HEK293 (cell line): ENCODE measurements around the gene ZSWIM6.

Experiments used
- CTCF ChIA-PET: fragments of 350-600 bp; formaldehyde crosslinking; extraction: SDS; loops from one replicate; lab custom pipeline; 2021; ENCODE audit warnings: antibody characterized with exemption; lab: Yijun Ruan, JAX
- POLR2A ChIA-PET: fragments of 300-600 bp; formaldehyde crosslinking; extraction: SDS; loops from one replicate; lab custom pipeline; 2020; ENCODE audit warnings: antibody characterized with exemption, inconsistent platforms; lab: Yijun Ruan, JAX
- H3K27ac ChIP-seq: fragments of 200-500 bp; sonication (Bioruptor generic); 2 replicates; pipeline ENCODE4 v1.5.1; 2014; ENCODE audit warnings: low read depth, low read length, control low read depth, inconsistent platforms; ENCODE audit errors: extremely low read depth
- H3K36me3 ChIP-seq, 2 experiments: fragments of 200-500 bp in 1 of 2; sonication (Bioruptor generic) in 1 of 2; 1 replicate in 1 of 2; 2 replicates in 1 of 2; pipeline ENCODE4 v1.5.1; 2014 to 2017; ENCODE audit warnings: inconsistent platforms in 2 of 2, low read length in 2 of 2; ENCODE audit not compliant: control insufficient read depth in 2 of 2, insufficient read depth in 1 of 2
- H3K4me1 ChIP-seq: fragments of 200-500 bp; sonication (Bioruptor generic); 2 replicates; pipeline ENCODE4 v1.5.1; 2014; ENCODE audit warnings: mild to moderate bottlenecking, low read length, inconsistent platforms; ENCODE audit not compliant: control insufficient read depth, insufficient read depth
- H3K4me3 ChIP-seq: 2 replicates; pipeline ENCODE4 v1.5.1; 2011; ENCODE audit warnings: low read depth, mild to moderate bottlenecking, control low read depth, low read length, moderate library complexity
- H3K9me3 ChIP-seq: fragments of 200-500 bp; sonication (Bioruptor generic); 2 replicates; pipeline ENCODE4 v1.5.1; 2014; ENCODE audit warnings: low read depth, low read length, inconsistent platforms; ENCODE audit not compliant: control insufficient read depth, insufficient read depth
- BCL6B ChIP-seq: fragments of 450-650 bp; formaldehyde crosslinking; IDR thresholded peaks from 2 replicates; pipeline ENCODE4 v1.5.1; 2017; ENCODE audit warnings: missing biosample characterization, missing genetic modification characterization
- GLIS2 ChIP-seq: fragments of 450-650 bp; formaldehyde crosslinking; IDR thresholded peaks from 2 replicates; pipeline ENCODE4 v1.5.1; 2016; ENCODE audit warnings: missing biosample characterization, missing genetic modification characterization
- KLF10 ChIP-seq: fragments of 450-650 bp; IDR thresholded peaks from 2 replicates; pipeline ENCODE4 v1.5.1; 2018; ENCODE audit warnings: missing biosample characterization, mild to moderate bottlenecking, missing genetic modification characterization
- KLF7 ChIP-seq: fragments of 450-650 bp; formaldehyde crosslinking; IDR thresholded peaks from 2 replicates; pipeline ENCODE4 v1.5.1; 2016; ENCODE audit warnings: missing biosample characterization, missing genetic modification characterization, borderline replicate concordance
- PBX3 ChIP-seq: sonication (generic); formaldehyde crosslinking; IDR thresholded peaks from 2 replicates; pipeline ENCODE4 v1.8.1; 2022; ENCODE audit warnings: mild to moderate bottlenecking, moderate library complexity, missing genetic modification reagents
- PRDM1 ChIP-seq: fragments of 450-650 bp; formaldehyde crosslinking; IDR thresholded peaks from 2 replicates; pipeline ENCODE4; 2016; ENCODE audit warnings: missing biosample characterization, missing genetic modification characterization
- PRDM6 ChIP-seq: fragments of 450-650 bp; formaldehyde crosslinking; IDR thresholded peaks from 2 replicates; pipeline ENCODE4 v1.5.1; 2017; ENCODE audit warnings: missing biosample characterization, missing genetic modification characterization
- YY2 ChIP-seq: fragments of 450-650 bp; formaldehyde crosslinking; IDR thresholded peaks from 2 replicates; pipeline ENCODE4 v1.5.1; 2016; ENCODE audit warnings: missing biosample characterization, missing genetic modification characterization
- ZBTB20 ChIP-seq: fragments of 450-650 bp; formaldehyde crosslinking; IDR thresholded peaks from 2 replicates; pipeline ENCODE4 v1.5.1; 2016; ENCODE audit warnings: missing biosample characterization, missing genetic modification characterization
- ZBTB21 ChIP-seq: fragments of 450-650 bp; formaldehyde crosslinking; IDR thresholded peaks from 2 replicates; pipeline ENCODE4 v1.5.1; 2017; ENCODE audit warnings: missing biosample characterization, missing genetic modification characterization
- ZBTB6 ChIP-seq: fragments of 450-650 bp; formaldehyde crosslinking; IDR thresholded peaks from 2 replicates; pipeline ENCODE4 v1.5.1; 2017; ENCODE audit warnings: missing biosample characterization, missing genetic modification characterization
- ZBTB7A ChIP-seq: fragments of 450-650 bp; formaldehyde crosslinking; IDR thresholded peaks from 2 replicates; pipeline ENCODE4 v1.5.1; 2016; ENCODE audit warnings: low read depth, missing biosample characterization, missing genetic modification characterization
- ZNF571 ChIP-seq: fragments of 450-650 bp; formaldehyde crosslinking; IDR thresholded peaks from 2 replicates; pipeline ENCODE4 v1.5.0; 2017; ENCODE audit warnings: missing biosample characterization, missing genetic modification characterization
- ZNF629 ChIP-seq: fragments of 450-650 bp; formaldehyde crosslinking; IDR thresholded peaks from 2 replicates; pipeline ENCODE4 v1.5.1; 2017; ENCODE audit warnings: missing biosample characterization, missing genetic modification characterization

Gene ZSWIM6

GRCh38 chr5:61399679-61400078, 67.6 kb downstream of the ZSWIM6 start:
- ChIA-PET POLR2A (no interaction called here), CTCF (no interaction called here)
- Histone ChIP-seq H3K4me1 (peaks cover 35% of the 10 kb centered on the region), H3K9me3 (no peaks in the 10 kb centered on the region), H3K36me3 (no peaks in the 10 kb centered on the region), H3K4me3 (no peak overlapping the region), H3K27ac (no peak overlapping the region)
- TF ChIP-seq ZBTB7A (tag by site-specific recombination), result no peak
- no peak for TF ChIP-seq ZNF571 (tag by site-specific recombination)
- no peak for TF ChIP-seq YY2
- TF ChIP-seq GLIS2 (tag by site-specific recombination), result no peak
- TF ChIP-seq ZBTB21 (tag by site-specific recombination), result no peak
- no peak for TF ChIP-seq KLF7
- no peak for TF ChIP-seq KLF10 (tag by site-specific recombination)
- TF ChIP-seq ZNF629 (tag by site-specific recombination), result no peak

GRCh38 chr5:61401726-61402125, 69.7 kb downstream of the ZSWIM6 start:
- H3K9me3 ChIP-seq, result no peaks in the 10 kb centered on the region
- CTCF ChIA-PET, result no interaction called here
- TF ChIP-seq PBX3 (CRISPR knock-in tag), result no peak
- TF ChIP-seq PRDM1 (tag by site-specific recombination), result 0 out of 2 replicates have a peak, but pooled peaks have one; percentile 15
- TF ChIP-seq, all 188 proteins: peak for 1
- Histone ChIP-seq H3K4me3 (no peak overlapping the region), H3K4me1 (peaks cover 32% of the 10 kb centered on the region), H3K36me3 (no peaks in the 10 kb centered on the region), H3K27ac (no peak overlapping the region)
- POLR2A ChIA-PET, result no interaction called here

GRCh38 chr5:61402244-61402823, 70.3 kb downstream of the ZSWIM6 start:
- H3K36me3 ChIP-seq, result no peaks in the 10 kb centered on the region
- H3K27ac ChIP-seq, result no peak overlapping the region
- TF ChIP-seq ZBTB20 (tag by site-specific recombination) (no peak), PRDM6 (tag by site-specific recombination) (peak; percentile 80)
- TF ChIP-seq, all 188 proteins: peak for 1
- POLR2A ChIA-PET, result no interaction called here
- H3K9me3 ChIP-seq, result no peaks in the 10 kb centered on the region
- CTCF ChIA-PET, result no interaction called here
- peaks cover 28% of the 10 kb centered on the region for H3K4me1 ChIP-seq
- no peak overlapping the region for H3K4me3 ChIP-seq

- CTCF ChIA-PET, result interaction anchor here (0.6 kb wide), 1 partner anchor 351 kb away, joined by 3 read pairs; no protein-coding TSS in a partner anchor
- no peaks in the 10 kb centered on the region for H3K36me3 ChIP-seq
- H3K4me3 ChIP-seq, result no peak overlapping the region
- no peaks in the 10 kb centered on the region for H3K9me3 ChIP-seq
- POLR2A ChIA-PET, result interaction anchor here (0.7 to 1.8 kb wide), 2 partner anchors 47 to 72 kb away, joined by 4 to 5 read pairs; partner anchors contain the start of gene ZSWIM6
- H3K27ac ChIP-seq, result no peak overlapping the region
- H3K4me1 ChIP-seq, result peaks cover 34% of the 10 kb centered on the region
- TF ChIP-seq ZBTB6 (0 out of 2 replicates have a peak, but pooled peaks have one; percentile 11), PRDM6 (tag by site-specific recombination) (peak; percentile 43; the same call in 1 of the 2 replicates), BCL6B (no peak)
Measured at GRCh38 chr5:61402970-61403900, 71.2 kb downstream of the ZSWIM6 start.
